ENCODE data around the gene FABP3. TPM values are rescaled to one million over a fixed set of nuclear protein-coding genes. Genes with fewer than 3 reads are reported as not detected.

The FABP3 gene
- total and polyA plus RNA-seq, 2 of the 13 experiments (the other 11 are each of a cell fraction or from before 2014, with no cell fraction given), result 0.21 to 0.24 TPM

DNA sequence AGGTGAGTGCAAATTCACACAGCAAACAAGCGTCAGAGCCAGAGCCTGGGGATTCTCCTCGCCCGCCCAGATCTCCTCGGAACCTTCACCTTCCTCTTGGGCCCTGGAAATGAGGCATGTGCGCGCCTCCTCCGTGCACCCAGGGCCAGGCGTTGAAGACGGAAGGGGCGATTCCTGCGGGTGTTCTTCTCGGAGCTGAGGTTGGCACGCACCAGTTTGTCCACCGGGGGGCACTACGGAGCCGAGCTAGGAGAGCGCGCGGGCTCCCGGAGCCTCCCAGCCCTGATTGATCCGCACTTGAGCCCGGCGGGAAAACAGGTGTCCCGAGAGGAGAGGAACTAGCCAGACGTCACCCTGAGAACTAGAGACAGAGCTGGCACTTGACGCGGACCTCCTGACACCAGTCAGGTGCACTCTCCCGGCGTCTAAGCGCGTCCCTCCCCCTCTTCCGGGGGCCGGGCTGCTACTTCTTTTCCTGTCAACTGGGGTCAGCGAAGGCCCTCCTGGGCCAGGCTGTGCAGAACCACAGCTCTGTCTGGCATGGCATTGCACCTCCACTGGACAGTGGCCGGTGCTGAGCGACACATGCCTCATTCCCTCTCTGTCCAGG, 21.8 kb upstream of the FABP3 start (continued):
- TF ChIP-seq, protein P1, sequence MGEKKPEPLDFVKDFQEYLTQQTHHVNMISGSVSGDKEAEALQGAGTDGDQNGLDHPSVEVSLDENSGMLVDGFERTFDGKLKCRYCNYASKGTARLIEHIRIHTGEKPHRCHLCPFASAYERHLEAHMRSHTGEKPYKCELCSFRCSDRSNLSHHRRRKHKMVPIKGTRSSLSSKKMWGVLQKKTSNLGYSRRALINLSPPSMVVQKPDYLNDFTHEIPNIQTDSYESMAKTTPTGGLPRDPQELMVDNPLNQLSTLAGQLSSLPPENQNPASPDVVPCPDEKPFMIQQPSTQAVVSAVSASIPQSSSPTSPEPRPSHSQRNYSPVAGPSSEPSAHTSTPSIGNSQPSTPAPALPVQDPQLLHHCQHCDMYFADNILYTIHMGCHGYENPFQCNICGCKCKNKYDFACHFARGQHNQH (CRISPR knock-in tag; IDR thresholded peaks at IDR 0.05), result 0 out of 2 replicates have a peak, but pooled peaks have one; percentile 64
- TF ChIP-seq ZFP37 (CRISPR knock-in tag; IDR thresholded peaks at IDR 0.05; ENCODE audit: borderline replicate concordance) (0 out of 2 replicates have a peak, but pooled peaks have one; percentile 25), MYC (CRISPR knock-in tag; IDR thresholded peaks at IDR 0.05; ENCODE audit: borderline replicate concordance) (peak; percentile 67; the same call in 1 of the 2 replicates), ZNF33B (CRISPR knock-in tag; IDR thresholded peaks at IDR 0.05) (0 out of 2 replicates have a peak, but pooled peaks have one; percentile 50), XRCC5 (optimal IDR thresholded peaks at IDR 0.05; ENCODE audit: low read length) (peak; percentile 25), CBX5 (CRISPR knock-in tag; IDR thresholded peaks at IDR 0.05; ENCODE audit: borderline replicate concordance) (no peak), NFAT5 (CRISPR knock-in tag; IDR thresholded peaks at IDR 0.05) (no peak; the same call in 1 of the 2 replicates), ZNF777 (CRISPR knock-in tag; IDR thresholded peaks at IDR 0.05) (peak; percentile 74), ELF4 (CRISPR knock-in tag; IDR thresholded peaks at IDR 0.05; ENCODE audit: borderline replicate concordance) (no peak), MBNL3 (CRISPR knock-in tag; conservative IDR thresholded peaks at IDR 0.05) (no peak), SRSF1 (optimal IDR thresholded peaks at IDR 0.05; ENCODE audit: low read depth, low read length) (peak; percentile 42), TOPORS (CRISPR knock-in tag; IDR thresholded peaks at IDR 0.05) (no peak), HNRNPH1 (optimal IDR thresholded peaks at IDR 0.05; ENCODE audit: low read depth, low read length) (no peak), KDM1A (CRISPR knock-in tag; IDR thresholded peaks at IDR 0.05) (no peak), ZBTB34 (CRISPR knock-in tag; IDR thresholded peaks at IDR 0.05) (no peak)
- TF ChIP-seq, protein P2, sequence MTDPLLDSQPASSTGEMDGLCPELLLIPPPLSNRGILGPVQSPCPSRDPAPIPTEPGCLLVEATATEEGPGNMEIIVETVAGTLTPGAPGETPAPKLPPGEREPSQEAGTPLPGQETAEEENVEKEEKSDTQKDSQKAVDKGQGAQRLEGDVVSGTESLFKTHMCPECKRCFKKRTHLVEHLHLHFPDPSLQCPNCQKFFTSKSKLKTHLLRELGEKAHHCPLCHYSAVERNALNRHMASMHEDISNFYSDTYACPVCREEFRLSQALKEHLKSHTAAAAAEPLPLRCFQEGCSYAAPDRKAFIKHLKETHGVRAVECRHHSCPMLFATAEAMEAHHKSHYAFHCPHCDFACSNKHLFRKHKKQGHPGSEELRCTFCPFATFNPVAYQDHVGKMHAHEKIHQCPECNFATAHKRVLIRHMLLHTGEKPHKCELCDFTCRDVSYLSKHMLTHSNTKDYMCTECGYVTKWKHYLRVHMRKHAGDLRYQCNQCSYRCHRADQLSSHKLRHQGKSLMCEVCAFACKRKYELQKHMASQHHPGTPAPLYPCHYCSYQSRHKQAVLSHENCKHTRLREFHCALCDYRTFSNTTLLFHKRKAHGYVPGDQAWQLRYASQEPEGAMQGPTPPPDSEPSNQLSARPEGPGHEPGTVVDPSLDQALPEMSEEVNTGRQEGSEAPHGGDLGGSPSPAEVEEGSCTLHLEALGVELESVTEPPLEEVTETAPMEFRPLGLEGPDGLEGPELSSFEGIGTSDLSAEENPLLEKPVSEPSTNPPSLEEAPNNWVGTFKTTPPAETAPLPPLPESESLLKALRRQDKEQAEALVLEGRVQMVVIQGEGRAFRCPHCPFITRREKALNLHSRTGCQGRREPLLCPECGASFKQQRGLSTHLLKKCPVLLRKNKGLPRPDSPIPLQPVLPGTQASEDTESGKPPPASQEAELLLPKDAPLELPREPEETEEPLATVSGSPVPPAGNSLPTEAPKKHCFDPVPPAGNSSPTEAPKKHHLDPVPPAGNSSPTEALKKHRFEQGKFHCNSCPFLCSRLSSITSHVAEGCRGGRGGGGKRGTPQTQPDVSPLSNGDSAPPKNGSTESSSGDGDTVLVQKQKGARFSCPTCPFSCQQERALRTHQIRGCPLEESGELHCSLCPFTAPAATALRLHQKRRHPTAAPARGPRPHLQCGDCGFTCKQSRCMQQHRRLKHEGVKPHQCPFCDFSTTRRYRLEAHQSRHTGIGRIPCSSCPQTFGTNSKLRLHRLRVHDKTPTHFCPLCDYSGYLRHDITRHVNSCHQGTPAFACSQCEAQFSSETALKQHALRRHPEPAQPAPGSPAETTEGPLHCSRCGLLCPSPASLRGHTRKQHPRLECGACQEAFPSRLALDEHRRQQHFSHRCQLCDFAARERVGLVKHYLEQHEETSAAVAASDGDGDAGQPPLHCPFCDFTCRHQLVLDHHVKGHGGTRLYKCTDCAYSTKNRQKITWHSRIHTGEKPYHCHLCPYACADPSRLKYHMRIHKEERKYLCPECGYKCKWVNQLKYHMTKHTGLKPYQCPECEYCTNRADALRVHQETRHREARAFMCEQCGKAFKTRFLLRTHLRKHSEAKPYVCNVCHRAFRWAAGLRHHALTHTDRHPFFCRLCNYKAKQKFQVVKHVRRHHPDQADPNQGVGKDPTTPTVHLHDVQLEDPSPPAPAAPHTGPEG (CRISPR knock-in tag; IDR thresholded peaks at IDR 0.05), result 0 out of 2 replicates have a peak, but pooled peaks have one; percentile 49
